ENCODE results near the gene CRAT. TPM values are rescaled to one million over a fixed set of nuclear protein-coding genes. Genes with fewer than 3 reads are reported as not detected.

Gene CRAT
- total and polyA plus RNA-seq, 2 of the 4 experiments (the other 2 are of a cell fraction) = 18.8 to 41.6 TPM

DNA sequence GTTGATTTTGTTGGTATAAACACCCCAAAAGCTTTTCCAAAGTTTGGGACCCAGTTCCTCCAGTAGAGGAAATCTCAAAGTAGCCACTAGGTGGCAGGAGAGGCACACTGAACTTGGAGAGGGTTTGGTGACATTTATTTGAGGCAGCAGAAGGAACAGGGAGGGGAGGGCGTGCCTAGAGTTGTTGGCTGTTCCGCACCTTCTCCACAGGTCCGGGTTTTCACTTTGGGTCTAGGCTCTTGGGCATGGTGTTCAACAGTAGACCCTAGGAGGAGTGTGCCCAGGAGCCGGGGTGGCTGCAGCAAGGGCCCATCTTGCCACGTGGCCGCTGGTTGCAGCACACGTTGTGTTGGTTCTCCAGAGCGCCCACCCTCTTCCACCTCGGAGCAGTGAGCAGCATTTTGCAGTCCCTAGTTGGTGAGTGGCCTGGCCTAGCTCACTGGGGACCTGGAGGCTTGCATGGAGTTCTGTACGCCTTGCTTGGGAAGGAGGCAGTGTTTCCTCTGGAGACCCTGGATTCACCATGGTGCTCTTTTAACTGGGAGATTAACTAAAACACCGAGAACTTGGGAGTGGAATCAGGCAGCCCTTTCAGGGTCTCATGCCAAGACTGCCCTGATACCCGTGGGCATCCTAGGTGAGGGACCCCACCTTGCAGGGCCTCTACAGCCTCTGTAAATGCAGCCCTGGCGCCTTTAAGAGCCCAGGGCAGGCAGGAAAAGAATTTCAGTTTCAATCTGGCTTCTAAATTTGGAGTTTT is 28.8 kb upstream of the CRAT start (continued):
- no peak for TF ChIP-seq RCOR1 (IDR thresholded peaks at IDR 0.05; ENCODE audit: insufficient replicate concordance, low read length)
- no peak for TF ChIP-seq RFX5 (IDR thresholded peaks at IDR 0.05; ENCODE audit: low read depth, low read length)
- peak; percentile 88 for TF ChIP-seq MXI1 (IDR thresholded peaks at IDR 0.05; ENCODE audit: borderline replicate concordance, low read depth, low read length)
- peak; percentile 94 for TF ChIP-seq RAD21 (IDR thresholded peaks at IDR 0.05; ENCODE audit: low read length)
- TF ChIP-seq CEBPB (IDR thresholded peaks at IDR 0.05; ENCODE audit: low read depth, low read length) = no peak

Data from IMR-90 (cell line).